ELR (cell line): ENCODE measurements around the gene NDUFAF3.

ENCODE experiments used
- DNase-seq: peaks from one replicate; pipeline ENCODE4 v3.0.0-alpha.2; 2015; ENCODE audit warnings: low read depth

NDUFAF3 gene

GRCh38 chr3:49054344-49054862, 32.5 kb downstream of the NDUFAF3 start:
- DNase-seq = no peak

GRCh38 chr3:49057268-49057667, 35.3 kb downstream of the NDUFAF3 start:
- DNase-seq = no peak

- no peak for DNase-seq
Observed at GRCh38 chr3:49058011-49058410, 36.1 kb downstream of the NDUFAF3 start.
